ENCODE data around the gene PRRC2A.
A peak's percentile ranks its signal among the peaks of the same experiment; 100 is the strongest.

PRRC2A gene

GRCh38 chr6:31665501-31666336, 45.2 kb downstream of the PRRC2A start, which contains the start of gene CSNK2B:
Gene CSNK2B (plus strand): TSS chr6:31666080. CDS start chr6:31666832, 752 bp downstream.
- DNase-seq (ENCODE audit: low read depth in 2 of 2): peak; percentile 91 to 96

GRCh38 chr6:31666337-31666965, 45.9 kb downstream of the PRRC2A start:
- no peak for DNase-seq (ENCODE audit: low read depth in 2 of 2)

DNA sequence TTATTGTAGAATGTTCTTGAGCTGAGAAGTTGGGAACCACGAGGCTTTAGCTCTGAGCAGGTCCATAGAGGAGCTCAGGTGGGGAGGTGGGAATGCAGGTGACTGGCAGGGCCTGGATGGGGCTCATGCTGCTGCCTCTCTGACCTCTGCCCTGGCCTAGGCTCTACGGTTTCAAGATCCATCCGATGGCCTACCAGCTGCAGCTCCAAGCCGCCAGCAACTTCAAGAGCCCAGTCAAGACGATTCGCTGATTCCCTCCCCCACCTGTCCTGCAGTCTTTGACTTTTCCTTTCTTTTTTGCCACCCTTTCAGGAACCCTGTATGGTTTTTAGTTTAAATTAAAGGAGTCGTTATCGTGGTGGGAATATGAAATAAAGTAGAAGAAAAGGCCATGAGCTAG, 49.2 kb downstream of the PRRC2A start, which contains the start of gene LY6G5B:
TSS of gene LY6G5B (plus strand) at position 301 of the 400 bp plus-strand sequence. CDS start 975 bp downstream, outside the sequence.
- DNase-seq (ENCODE audit: low read depth in 2 of 2): no peak

DNA sequence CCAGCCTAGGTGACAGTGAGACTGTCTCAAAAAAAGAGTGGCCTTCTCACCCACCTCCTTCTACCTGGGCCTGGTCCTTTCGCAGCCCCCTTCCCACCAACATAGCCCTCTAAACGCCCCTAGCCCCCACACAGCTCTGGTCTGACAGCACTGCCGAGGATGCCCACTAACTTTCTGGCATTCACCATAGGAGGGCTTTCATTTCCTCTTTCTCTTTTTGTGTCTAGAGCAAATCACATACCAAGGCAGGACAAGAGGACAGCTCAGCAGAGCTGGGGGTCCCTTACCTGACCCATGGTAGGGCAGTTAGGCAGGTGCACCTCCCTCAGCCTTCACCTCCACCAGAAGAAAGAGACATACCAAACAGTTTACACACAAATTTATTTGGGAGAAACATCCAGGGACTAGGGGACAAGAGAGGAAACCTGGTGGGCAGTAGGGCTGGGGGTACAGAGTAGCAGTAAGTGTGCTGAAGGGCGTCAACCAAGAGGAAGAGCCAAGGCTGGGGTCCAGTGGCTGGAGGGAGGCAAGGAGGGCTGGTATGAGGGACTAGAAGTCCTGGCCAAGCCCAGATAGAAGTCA, 55.9 kb downstream of the PRRC2A start:
- no peak for DNase-seq (ENCODE audit: low read depth in 2 of 2)

- no peak for DNase-seq (ENCODE audit: low read depth in 2 of 2)
These were observed 56.4 kb downstream of the PRRC2A start for GRCh38 chr6:31676904-31677303.

- no peak for DNase-seq (ENCODE audit: low read depth in 2 of 2)
These were observed 57.4 kb downstream of the PRRC2A start for GRCh38 chr6:31677955-31678354.

GRCh38 chr6:31680226-31681134, 60.0 kb downstream of the PRRC2A start, which contains the start of gene LY6G5C:
Gene LY6G5C (minus strand): TSS chr6:31681067. CDS start chr6:31680373, 694 bp downstream.
- peak in 1 of 2 donors; percentile 35 for DNase-seq (ENCODE audit: low read depth in 2 of 2)

DNA sequence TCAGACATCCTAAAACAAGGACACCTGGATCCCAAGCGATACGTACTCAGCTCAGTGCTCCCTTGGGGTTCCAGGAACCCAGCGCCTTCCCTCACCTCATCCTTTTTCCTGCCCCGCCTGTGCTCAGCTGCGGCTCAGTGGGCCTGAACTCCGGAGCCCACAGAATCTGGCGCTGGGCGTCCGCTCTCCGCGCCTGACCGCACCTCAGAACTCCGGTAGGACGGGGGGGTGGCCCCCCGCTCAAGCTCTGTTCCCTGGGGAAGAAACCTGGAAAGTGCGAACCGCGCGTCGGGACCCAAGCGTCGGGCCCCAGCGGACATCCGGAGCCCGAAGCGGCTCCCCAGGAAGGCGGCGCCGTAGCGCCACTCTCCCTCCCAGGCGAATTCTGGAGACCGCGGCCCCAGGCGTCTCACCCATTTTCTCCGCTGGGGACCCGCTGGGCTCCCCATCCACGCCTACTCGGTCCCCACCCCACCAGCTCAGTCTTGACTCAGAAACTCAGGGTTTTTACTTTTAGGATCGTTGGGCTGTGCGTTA, 60.7 kb downstream of the PRRC2A start:
- no peak for DNase-seq (ENCODE audit: low read depth in 2 of 2)

DNA sequence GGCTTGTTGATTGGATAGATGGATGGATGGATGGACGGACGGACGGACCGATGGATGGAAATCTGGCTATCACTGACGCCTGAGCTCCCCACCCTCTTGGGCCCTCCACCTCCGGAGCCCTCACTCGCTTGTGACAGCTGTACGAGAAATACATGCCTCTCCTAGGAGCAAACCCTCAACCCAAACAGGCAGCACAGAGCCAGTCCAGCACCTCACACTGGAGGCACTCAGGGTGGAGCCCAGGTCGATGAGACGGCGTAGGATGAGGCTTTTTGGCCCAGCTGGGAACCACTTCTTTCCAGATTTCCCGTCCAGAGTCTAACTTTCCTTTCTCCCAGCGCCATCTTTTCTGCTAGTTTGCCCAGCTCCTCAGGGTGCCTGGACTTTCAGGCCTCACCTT, 63.1 kb downstream of the PRRC2A start:
- DNase-seq (ENCODE audit: low read depth in 2 of 2): no peak

DNA sequence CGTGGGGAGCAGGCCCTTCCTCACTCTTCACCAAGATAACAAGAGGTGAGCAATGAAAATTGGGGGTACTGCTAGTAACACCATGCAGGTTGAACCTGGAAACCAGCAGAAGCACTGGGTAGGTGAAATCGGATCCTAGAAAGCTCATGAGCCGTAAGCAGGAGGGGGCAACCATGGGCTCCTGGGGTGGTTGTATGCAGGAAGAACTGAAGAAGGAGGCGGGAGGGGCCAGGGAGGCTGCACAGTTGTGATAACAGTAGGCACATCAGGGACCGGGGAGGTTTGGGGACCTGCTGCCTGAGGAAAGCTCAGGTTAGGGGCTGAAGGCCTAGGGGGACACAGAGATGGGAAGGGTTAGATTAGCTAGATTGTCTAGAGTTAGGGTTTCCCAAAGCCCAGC, 66.0 kb downstream of the PRRC2A start:
- no peak for DNase-seq (ENCODE audit: low read depth in 2 of 2)

DNA sequence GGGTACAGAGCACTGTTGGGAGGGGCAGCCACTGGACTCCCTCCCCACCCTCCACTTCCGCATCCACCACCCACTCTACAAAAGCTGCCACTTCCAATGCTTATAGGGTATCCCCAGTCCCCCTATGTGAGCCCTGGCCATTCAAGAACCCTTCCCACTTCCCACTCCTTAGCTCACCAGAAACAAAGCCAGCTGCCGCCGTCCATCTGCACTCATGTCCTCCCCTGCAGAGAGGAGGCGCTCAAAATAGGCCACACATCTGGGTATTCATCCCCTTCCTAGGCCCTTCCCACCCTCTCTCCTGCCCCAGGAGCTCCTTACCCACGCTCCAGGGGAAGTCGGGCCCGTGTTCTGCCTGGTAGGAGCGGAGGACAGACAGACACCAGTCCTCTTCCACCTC, 66.8 kb downstream of the PRRC2A start:
- DNase-seq (ENCODE audit: low read depth in 2 of 2): no peak

All from stimulated activated CD4-positive, alpha-beta T cell treated with anti-CD3 and anti-CD28 coated beads, Interleukin-1b, Interleukin-23, amount 100 ng/mL, for 1 hour (primary cell).